OCI-LY7 (cell line): ENCODE results near the gene PAMR1. TPM values are rescaled to one million over a fixed set of nuclear protein-coding genes. Genes with fewer than 3 reads are reported as not detected.

Experiments
- BruUV-seq: library from RNA; stranded (reverse); fragments of 400-500 nt; replicated peaks from 2 replicates; lab custom pipeline; 2021; lab: Mats Ljungman, UMichigan
- CTCF ChIA-PET: fragments of 300-600 bp; sonication (Branson Sonifier 250); formaldehyde crosslinking; loops from one replicate; lab custom pipeline; 2022; ENCODE audit warnings: antibody characterized with exemption; ENCODE audit not compliant: unreplicated experiment; lab: Charles Lee
- POLR2A ChIA-PET: fragments of 300-600 bp; sonication (Branson Sonifier 250); formaldehyde crosslinking; loops from one replicate; lab custom pipeline; 2022; ENCODE audit warnings: antibody characterized with exemption; lab: Charles Lee
- DNase-seq: peaks from one replicate; pipeline ENCODE4 v3.0.0-alpha.2; 2015; ENCODE audit warnings: low spot score
- H2AFZ ChIP-seq: fragments of 200-600 bp; sonication (generic), shearing (Covaris generic); 2 replicates; pipeline ENCODE4 v1.6.1; 2014; ENCODE audit warnings: mild to moderate bottlenecking, antibody characterized with exemption, low read length, moderate library complexity
- H3K27ac ChIP-seq: fragments of 200-600 bp; sonication (generic); 2 replicates; pipeline ENCODE4 v1.5.1; 2014; ENCODE audit warnings: mixed run types, low read depth, mild to moderate bottlenecking, moderate library complexity, low read length, inconsistent platforms; ENCODE audit not compliant: poor library complexity, severe bottlenecking
- H3K36me3 ChIP-seq: fragments of 200-600 bp; sonication (generic); 2 replicates; pipeline ENCODE4 v1.6.1; 2014; ENCODE audit warnings: mild to moderate bottlenecking, antibody characterized with exemption, low read length, moderate library complexity, mixed read lengths; ENCODE audit not compliant: insufficient read depth
- H3K4me1 ChIP-seq: fragments of 200-600 bp; sonication (generic); 2 replicates; pipeline ENCODE4 v1.5.1; 2014; ENCODE audit warnings: mild to moderate bottlenecking, low read length; ENCODE audit not compliant: insufficient read depth, poor library complexity, severe bottlenecking
- H3K4me2 ChIP-seq: fragments of 200-600 bp; sonication (generic); 2 replicates; pipeline ENCODE4 v1.6.1; 2014; ENCODE audit warnings: mild to moderate bottlenecking, low read length
- H3K4me3 ChIP-seq: fragments of 200-600 bp; sonication (generic); 2 replicates; pipeline ENCODE4 v1.5.1; 2014; ENCODE audit warnings: mild to moderate bottlenecking, low read depth, low read length; ENCODE audit not compliant: poor library complexity, severe bottlenecking
- H3K79me2 ChIP-seq: fragments of 200-600 bp; sonication (generic); 2 replicates; pipeline ENCODE4 v1.6.1; 2016; ENCODE audit warnings: low read depth, mild to moderate bottlenecking, low read length, moderate library complexity, mixed read lengths; ENCODE audit not compliant: insufficient read depth
- H3K9me2 ChIP-seq: fragments of 200-600 bp; sonication (generic); 2 replicates; pipeline ENCODE4 v1.6.1; 2016; ENCODE audit warnings: mild to moderate bottlenecking, low read length, mixed read lengths; ENCODE audit not compliant: insufficient read depth
- H3K9me3 ChIP-seq: fragments of 200-600 bp; sonication (generic); 2 replicates; pipeline ENCODE4 v1.6.1; 2014; ENCODE audit warnings: mild to moderate bottlenecking, mixed run types, low read length, mixed read lengths
- H4K20me1 ChIP-seq: fragments of 200-600 bp; sonication (generic); 2 replicates; pipeline ENCODE4 v1.6.1; 2014; ENCODE audit warnings: mild to moderate bottlenecking, antibody characterized with exemption, low read length, moderate library complexity, mixed read lengths; ENCODE audit not compliant: insufficient read depth
- EZH2phosphoT487 ChIP-seq: fragments of 200-600 bp; sonication (generic); IDR thresholded peaks from 2 replicates; pipeline ENCODE4 v1.6.1; 2018; ENCODE audit warnings: low read depth, borderline replicate concordance, mild to moderate bottlenecking, mixed run types, antibody characterized with exemption, low read length, moderate library complexity, mixed read lengths
- intact Hi-C: fragments of 100-400 bp; cut with micrococcal nuclease; formaldehyde crosslinking; loops from one replicate; pipeline ENCODE4 v1.10.0; 2022; ENCODE audit not compliant: unreplicated experiment
- total RNA-seq, 2 experiments: library from RNA; depleted of rRNA in 1 of 2; stranded (reverse); fragments of >200 nt in 1 of 2; shearing (Covaris generic) in 1 of 2; gene quantifications; 2 replicates each; pipeline ENCODE4 v1.2.3, GENCODE V29; 2014 to 2022
- TF ChIP-seq, protein P1 (sequence below): fragments of 200-600 bp; sonication (generic); conservative IDR thresholded peaks from 2 replicates; pipeline ENCODE4 v1.5.1; 2014; ENCODE audit warnings: mild to moderate bottlenecking, antibody characterized with exemption, low read length, moderate library complexity, mixed read lengths

Gene PAMR1
- total RNA-seq, 2 experiments from 2014 or later: not detected

- Histone ChIP-seq H3K36me3 (no peaks in the 10 kb centered on the region), H3K9me3 (no peaks in the 10 kb centered on the region), H3K4me2 (no peak overlapping the region), H3K9me2 (no peaks in the 10 kb centered on the region), H3K4me3 (no peak overlapping the region), H3K27ac (no peak overlapping the region), H3K4me1 (no peaks in the 10 kb centered on the region), H2AFZ (no peak overlapping the region), H4K20me1 (no peaks in the 10 kb centered on the region), H3K79me2 (no peaks in the 10 kb centered on the region)
- POLR2A ChIA-PET: no interaction called here
- CTCF ChIA-PET: no interaction called here
- TF ChIP-seq EZH2phosphoT487: no peak
- TF ChIP-seq, protein P1, sequence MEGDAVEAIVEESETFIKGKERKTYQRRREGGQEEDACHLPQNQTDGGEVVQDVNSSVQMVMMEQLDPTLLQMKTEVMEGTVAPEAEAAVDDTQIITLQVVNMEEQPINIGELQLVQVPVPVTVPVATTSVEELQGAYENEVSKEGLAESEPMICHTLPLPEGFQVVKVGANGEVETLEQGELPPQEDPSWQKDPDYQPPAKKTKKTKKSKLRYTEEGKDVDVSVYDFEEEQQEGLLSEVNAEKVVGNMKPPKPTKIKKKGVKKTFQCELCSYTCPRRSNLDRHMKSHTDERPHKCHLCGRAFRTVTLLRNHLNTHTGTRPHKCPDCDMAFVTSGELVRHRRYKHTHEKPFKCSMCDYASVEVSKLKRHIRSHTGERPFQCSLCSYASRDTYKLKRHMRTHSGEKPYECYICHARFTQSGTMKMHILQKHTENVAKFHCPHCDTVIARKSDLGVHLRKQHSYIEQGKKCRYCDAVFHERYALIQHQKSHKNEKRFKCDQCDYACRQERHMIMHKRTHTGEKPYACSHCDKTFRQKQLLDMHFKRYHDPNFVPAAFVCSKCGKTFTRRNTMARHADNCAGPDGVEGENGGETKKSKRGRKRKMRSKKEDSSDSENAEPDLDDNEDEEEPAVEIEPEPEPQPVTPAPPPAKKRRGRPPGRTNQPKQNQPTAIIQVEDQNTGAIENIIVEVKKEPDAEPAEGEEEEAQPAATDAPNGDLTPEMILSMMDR: no peak
- no TSS peak for BruUV-seq
- intact Hi-C loops: no loop called here
- no peak for DNase-seq
These were observed 38.8 kb upstream of the PAMR1 start for GRCh38 chr11:35564245-35564595.

GRCh38 chr11:35563484-35564244 is 38.2 kb upstream of the PAMR1 start:
- POLR2A ChIA-PET: interaction anchor here (0.6 kb wide), 1 partner anchor 421 kb away, joined by 3 read pairs; no protein-coding TSS in a partner anchor
- Histone ChIP-seq H3K4me3 (no peak overlapping the region), H4K20me1 (no peaks in the 10 kb centered on the region), H3K79me2 (no peaks in the 10 kb centered on the region), H3K9me2 (no peaks in the 10 kb centered on the region), H3K4me1 (no peaks in the 10 kb centered on the region), H3K27ac (no peak overlapping the region), H3K9me3 (no peaks in the 10 kb centered on the region), H2AFZ (no peak overlapping the region), H3K4me2 (no peak overlapping the region), H3K36me3 (no peaks in the 10 kb centered on the region)
- TF ChIP-seq, protein P1: no peak
- TF ChIP-seq EZH2phosphoT487: no peak
- CTCF ChIA-PET: no interaction called here
- DNase-seq: no peak
- no TSS peak for BruUV-seq
- intact Hi-C loops: no loop called here

GRCh38 chr11:35559949-35560348 is 34.5 kb upstream of the PAMR1 start:
- no peak overlapping the region for H3K4me3 ChIP-seq
- no peaks in the 10 kb centered on the region for H3K4me1 ChIP-seq
- H3K27ac ChIP-seq: no peak overlapping the region
- no peak overlapping the region for H3K4me2 ChIP-seq
- no TSS peak for BruUV-seq
- H4K20me1 ChIP-seq: no peaks in the 10 kb centered on the region
- POLR2A ChIA-PET: no interaction called here
- DNase-seq: no peak
- no peaks in the 10 kb centered on the region for H3K79me2 ChIP-seq
- no peaks in the 10 kb centered on the region for H3K9me3 ChIP-seq
- H3K36me3 ChIP-seq: no peaks in the 10 kb centered on the region
- H2AFZ ChIP-seq: no peak overlapping the region
- no peaks in the 10 kb centered on the region for H3K9me2 ChIP-seq
- CTCF ChIA-PET: no interaction called here
- TF ChIP-seq, protein P1: no peak
- no peak for TF ChIP-seq EZH2phosphoT487
- intact Hi-C loops: no loop called here
